Gastrocnemius medialis (tissue), 4 donors: Measurements from ENCODE around the gene CACNA2D1.

Experiments
- POLR2A ChIP-seq, 2 donors: fragments of 450-650 bp; IDR thresholded peaks; one replicate each; pipeline ENCODE4 v1.6.1; 2017; ENCODE audit warnings: antibody characterized with exemption in 2 of 2, mild to moderate bottlenecking in 2 of 2, moderate library complexity in 2 of 2
- TF ChIP-seq, protein P1 (sequence below), 5 experiments: fragments of 450-650 bp in 3 of 5; fragments of 200-600 bp in 2 of 5; sonication (generic) in 2 of 5; IDR thresholded peaks in 4 of 5; conservative IDR thresholded peaks in 1 of 5; 1 replicate in 4 of 5; 2 replicates in 1 of 5; pipeline ENCODE4 v1.5.1; 2016 to 2019; ENCODE audit warnings: antibody characterized with exemption in 5 of 5, mild to moderate bottlenecking in 3 of 5, moderate library complexity in 3 of 5

DNA sequence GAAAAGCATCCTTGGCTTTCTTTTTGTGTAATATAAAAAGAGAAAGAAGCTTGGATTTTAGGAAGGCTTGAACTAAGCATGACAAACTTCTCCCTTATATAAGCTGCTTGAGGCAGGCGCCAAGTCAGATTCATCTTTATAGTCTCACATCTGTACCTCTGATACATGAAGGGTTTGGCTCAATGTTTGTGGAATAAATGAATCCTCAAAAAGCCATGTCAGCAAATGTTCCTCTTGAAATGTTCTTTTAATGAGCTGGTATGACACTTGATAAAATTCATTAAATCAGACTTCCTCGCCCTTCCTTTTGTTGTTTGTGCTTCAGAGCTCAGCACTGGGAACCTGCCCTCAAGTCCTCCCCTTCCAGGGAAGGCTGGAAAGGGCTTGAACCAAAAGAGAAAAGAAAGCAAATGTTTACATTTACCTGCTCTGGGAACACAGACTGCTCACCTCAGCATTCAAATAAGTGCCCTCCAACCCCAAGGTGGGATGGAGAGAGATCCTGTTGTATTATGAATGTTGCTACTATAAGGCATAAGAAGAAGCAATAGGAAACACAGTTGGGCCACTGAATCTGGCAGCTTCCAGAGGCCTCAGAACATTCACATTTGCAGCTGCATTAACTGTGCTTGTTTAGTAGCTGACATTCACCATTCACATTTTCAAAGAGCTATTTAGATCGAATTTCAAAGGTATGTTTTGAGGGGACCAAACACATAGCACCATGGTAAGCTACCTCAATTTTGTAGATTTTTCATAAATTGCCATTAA, 212.6 kb downstream of the CACNA2D1 start:
- TF ChIP-seq, protein P1, sequence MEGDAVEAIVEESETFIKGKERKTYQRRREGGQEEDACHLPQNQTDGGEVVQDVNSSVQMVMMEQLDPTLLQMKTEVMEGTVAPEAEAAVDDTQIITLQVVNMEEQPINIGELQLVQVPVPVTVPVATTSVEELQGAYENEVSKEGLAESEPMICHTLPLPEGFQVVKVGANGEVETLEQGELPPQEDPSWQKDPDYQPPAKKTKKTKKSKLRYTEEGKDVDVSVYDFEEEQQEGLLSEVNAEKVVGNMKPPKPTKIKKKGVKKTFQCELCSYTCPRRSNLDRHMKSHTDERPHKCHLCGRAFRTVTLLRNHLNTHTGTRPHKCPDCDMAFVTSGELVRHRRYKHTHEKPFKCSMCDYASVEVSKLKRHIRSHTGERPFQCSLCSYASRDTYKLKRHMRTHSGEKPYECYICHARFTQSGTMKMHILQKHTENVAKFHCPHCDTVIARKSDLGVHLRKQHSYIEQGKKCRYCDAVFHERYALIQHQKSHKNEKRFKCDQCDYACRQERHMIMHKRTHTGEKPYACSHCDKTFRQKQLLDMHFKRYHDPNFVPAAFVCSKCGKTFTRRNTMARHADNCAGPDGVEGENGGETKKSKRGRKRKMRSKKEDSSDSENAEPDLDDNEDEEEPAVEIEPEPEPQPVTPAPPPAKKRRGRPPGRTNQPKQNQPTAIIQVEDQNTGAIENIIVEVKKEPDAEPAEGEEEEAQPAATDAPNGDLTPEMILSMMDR (IDR thresholded peaks at IDR 0.05 in 4 of 5, conservative IDR thresholded peaks at IDR 0.05 in 1 of 5), result no peak
- TF ChIP-seq POLR2A (IDR thresholded peaks at IDR 0.05), result no peak
